Measurements from ENCODE around the gene CELF2.

Gene CELF2

DNA sequence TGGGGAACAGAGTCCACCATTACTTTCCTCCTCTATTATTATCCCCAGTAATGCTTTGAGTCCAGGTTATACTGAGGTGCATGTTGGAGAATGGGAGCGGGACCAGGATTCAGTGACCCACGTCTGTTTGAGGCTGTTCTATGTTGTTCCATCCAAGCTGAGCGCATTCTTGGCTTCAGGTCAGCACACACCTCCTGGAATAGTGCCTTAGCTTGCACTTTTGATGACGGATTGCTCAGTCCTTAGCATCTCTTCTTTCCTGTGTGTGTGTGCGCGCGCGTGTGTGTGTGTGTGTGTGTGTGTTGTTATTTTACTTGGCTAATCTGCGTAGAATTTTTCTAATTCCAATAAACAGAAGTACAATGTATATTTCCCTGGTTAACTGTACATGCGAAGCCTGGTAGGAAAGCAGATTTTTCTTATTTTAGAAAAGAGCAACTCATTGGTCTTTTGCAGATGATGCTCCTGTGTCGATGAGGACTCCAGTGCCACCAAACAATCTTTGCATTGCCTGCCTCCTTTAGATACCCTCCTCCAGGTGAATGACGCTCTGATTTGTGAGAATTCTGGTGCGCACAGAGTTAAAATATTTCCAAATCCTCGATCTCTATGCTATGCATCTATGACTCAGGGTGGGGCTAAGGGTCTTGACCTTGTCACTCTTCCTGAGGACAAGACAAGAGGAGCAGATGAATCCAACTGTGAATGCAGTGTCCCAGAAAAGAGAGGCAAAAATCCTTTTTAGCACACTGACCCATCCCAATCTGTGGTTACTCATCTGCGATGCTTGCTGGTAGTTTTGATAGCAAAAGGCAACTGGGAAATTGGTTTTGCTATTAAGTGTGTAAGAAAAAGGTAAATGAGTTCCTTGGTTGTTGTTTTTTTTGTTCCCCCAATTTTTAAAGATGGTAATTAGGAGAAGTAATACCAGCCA, 13.3 kb upstream of the CELF2 start:
- no peak for DNase-seq

DNA sequence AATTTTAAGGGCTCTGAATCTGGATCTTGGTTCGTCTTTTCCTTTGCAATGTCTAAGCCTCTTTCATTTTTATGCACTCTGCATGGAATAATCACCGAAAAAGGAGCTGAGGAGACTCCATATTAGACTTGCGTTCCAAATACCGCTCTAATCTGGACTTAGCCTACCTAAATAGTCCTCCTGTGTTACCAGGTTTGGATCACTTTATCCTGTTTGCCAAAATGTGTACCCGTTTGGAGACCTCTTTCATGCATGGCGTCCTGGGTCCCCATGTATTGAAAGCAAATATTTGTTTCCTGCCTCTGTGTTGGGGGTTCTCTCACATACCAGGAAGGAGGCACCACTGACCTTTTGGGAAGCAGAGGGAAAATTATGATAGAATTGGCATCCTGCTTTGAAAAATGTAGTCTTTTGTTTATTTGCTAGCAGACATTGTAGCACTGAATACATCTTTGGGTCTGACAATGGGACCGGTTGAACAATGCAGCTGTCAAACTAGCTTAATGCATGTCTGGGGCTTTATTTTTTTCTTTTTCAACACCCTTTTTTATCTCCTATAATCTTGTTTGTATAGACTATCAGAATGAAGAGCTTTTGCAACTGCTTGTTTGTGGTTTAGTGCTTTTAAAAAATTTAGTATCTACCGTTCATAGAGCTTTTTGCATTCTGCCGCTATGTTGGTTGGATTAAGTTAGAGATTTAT, 11.8 kb upstream of the CELF2 start:
- no peak for DNase-seq

DNA sequence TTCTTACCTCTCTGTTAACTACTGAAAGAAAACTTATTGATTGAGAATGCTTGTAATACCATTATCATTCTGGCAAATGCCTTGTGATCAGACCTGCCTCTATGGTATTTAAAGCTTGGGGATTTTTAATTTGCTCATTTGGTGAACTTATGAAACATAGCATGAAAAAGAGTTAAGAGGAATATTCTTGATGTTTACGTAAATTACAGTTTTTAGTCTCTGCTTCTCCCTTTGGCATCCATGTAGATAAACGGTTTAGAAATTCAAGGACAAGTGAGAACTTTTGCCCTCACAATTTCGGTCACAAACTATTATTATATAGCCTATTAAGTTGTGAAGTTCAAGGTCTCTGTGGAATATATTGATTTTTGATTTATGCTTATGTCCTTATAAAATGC, 11.2 kb upstream of the CELF2 start:
- no peak for DNase-seq

DNA sequence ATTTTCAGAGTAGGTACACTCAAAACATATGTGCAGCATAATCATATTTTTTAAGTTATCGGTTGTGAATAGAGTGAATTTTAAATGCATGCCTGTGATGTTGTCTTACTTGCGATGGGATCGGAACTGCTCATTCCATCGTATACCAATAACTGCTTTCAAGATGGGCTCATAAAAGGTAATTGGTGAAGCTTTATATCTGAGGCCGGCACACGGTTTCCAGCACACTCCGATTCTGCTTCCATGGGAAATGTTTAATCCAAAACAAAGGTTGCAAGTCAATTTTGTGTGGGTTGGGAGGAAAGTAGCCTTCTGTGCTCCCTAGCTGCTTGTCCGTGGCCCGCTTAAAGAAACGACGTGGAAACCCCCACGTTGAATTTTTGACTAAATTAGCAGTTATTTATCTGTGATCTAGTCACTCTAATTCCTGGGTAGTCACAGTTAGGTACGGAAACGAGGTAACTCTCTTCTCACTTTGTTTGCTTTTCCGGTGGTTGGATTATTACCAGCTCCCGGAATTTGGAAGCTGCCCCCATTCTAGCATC, 10.1 kb upstream of the CELF2 start:
- no peak for DNase-seq

DNA sequence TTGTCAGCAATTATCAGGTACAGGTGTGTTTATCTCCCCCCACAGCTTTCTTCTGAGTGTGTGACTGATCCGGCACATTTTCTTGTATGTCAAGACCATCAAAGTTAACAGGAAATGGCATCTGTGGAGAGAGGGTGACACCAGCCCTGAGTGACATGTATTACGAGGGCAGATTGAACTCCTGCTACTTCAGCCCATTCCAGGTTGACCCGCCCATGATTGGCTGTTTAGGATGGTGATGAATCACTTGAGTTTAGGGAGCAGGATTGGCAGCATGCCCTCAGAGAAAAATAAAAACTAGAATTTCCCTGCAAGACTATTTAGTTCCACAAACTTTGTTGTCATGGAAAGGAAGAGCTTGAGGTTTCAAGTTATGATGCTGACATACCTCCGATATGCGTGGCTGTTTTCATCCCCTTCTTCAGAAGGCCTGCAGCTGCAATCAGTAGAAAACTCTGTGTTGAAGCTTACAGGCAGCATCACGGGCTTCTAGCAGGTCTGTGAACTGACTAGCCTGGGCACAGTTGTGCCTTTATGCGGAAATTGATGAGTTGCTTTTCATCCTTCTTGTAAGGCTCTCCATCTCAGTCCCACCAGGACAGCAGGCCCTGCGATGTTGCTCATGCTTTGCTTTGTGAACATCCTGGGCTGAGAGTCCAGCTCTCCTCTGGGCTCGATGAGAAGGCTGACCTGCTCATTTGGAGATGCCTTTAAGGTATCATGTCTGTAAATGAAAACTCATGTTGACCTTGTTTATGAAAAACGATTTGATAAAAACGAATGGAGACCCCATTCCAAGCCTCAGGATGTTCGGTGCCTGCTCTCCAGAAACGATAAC, 8.0 kb upstream of the CELF2 start:
- DNase-seq = no peak

DNA sequence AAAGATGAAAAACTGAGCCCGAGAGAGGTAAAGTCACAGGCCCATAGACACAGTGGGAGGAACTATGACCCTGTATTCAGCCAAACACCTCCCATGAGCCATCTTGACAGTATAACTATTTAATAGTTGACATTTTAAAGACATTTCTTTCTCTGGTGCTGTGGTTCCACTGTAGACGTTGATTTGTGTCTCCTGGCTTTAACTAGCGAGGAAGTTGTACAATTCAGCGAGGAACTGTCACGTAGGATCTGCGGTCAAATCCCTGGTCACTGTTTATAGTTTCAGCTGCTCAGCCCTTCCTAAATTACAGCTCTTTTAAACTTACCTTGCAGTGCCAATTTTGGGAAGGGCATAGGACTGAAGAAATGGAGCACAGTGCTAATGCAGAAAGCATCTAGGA, 7.1 kb upstream of the CELF2 start:
- no peak for DNase-seq

DNA sequence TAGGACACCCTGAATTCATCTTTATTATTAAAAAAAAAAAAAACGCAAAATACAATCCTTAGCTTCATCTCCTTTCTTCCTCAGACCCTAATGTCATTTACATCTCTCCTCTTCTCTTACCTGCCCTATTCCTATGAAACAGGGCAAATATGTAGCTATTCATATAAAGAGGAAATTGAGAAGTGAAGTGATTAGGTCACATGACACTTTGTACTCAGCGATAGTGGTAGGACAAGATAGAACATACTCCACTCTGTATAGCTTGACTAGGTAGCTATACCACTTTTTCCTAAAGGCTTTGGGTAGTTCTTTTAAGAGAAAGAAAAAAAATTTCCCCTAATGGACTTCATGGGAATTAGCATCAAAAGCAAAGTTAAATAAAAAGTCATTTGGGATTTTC, 6.2 kb upstream of the CELF2 start:
- no peak for DNase-seq

DNA sequence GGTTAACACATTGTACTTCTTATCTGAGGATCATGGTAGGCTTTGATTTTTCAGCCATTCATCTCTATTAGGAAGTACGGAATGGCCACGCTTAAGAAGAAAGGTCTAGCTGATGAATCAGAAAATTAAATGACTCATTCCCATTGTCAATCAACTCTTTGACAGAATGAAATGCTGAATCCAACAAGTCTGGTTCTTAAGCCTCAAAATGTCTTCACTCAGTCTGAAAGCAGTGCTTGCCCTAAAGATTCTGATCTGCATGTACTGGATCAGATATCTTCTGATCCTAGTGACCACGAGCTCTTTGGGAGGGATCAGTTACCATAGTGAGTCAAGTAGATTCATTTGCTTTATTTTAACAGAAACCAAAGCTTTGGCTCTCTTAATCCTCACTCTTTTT, 5.7 kb upstream of the CELF2 start:
- DNase-seq = peak; percentile 48

DNA sequence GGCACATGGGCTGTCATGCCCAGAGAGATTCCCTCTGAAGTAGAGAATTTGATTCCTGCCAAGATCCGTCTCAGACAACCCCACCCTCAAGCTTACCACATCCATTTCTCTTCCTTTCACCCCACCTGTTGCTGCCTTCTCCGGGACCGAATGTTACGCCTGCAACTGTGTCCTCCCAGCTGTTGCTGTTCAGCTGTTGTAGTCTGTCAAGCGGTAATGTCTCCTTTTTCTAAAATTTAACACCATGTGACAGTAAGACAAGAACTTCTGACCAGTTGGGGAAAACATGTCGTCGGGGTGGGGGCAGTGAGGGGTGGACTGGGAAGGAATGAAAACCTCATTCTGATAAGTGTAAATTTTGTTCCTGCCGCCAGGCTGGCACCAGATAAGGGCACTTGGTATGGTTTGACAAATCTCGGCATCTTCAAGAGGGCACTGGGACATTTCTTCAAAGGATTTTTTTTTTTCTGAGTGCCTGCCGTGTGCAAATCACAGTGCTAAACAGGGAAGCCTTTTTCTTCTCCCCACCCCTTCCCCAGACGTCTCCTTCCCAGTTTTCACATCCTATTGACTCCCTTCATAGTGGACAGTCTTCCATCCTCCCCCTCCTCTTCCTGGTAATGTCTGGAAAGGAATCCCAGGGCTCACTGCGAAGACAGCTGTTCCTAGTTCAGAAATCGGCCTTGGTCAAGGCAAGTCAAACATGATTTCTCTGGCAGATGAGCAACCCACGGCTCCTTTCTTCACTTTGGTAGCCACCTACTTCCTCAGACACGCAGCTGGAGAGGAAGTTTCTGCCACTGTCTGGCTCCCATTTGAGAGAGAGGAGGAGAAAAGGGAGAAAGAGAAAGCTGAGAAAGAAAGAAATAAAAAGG, 5.0 kb upstream of the CELF2 start:
- DNase-seq = peak; percentile 77

DNA sequence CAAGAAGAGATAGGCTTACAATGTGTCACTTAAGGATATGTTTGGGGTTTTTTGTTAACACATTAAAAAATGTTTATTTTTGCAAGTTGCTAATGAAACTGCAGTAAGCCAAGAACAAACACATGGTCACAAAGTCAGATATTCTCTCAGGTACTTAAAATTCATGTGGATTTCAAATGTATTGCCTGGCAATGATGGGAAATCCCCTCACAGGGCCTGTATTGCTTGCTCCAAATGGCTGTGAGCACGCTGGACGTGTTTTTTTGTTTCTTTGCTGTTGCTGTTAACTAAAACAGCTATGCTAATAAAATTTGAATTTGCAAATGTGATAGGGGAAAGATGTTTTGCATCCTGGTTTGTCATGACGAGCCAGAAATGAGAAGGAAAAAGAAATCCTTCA, 3.8 kb upstream of the CELF2 start:
- no peak for DNase-seq

DNA sequence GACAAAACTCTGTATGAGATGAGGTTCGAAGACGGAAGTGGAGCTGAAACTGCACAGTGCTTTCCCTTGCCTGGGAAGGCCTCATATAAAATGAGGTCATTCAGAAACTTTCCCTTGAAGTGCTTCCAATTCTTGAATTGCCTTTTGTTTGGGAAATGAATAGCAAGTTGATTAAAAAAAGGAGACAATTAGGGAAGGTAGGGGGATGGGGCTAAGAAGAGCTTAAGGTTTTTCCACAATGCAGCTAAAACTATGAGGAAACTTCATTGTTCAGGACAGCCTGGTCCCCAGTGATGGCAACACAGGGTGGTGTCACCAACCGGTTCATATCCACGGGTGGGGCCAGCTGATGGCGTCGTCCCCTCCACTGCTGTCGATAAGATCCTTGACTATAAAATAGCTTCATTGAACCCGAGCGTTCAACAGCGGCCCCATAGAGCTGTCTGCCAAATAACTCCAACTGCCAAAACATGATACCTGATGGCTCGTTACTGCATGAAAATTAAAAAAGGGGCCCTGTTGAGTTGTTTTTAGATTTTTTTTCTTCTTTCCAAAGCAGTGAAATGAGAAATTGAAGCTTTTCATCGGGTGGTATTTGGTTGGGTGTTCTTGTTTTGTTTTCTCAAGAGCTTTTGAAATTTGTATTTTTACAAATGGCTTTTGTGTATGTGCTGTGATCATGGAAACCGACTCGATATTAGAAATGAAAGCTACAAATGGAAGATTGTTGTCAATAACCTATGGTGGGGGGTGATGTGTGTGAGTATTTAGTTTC, 2.8 kb upstream of the CELF2 start:
- peak; percentile 77 for DNase-seq

DNA sequence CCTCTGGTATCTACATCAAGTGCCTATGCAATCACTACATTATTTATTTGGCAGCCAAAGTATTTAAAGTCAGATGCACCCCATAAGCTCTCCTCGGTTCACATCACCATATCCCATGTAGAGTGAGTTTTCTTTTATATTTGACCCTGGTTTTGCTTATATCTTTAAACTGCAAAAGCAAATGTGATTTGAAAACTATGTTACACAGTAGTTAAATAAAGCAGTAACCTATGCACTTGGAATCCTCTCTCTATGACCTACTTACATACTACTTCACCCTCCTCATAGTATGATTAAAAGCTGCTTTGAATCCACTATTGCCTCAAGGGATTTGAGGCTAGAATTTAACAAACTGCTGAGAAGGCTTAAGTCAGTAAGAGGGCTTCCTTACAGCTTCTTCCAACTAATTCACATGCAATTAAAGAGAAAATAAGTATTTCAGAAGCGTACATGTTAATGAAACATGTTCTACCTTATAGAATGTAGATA, 2.2 kb upstream of the CELF2 start:
- DNase-seq = peak; percentile 50

DNA sequence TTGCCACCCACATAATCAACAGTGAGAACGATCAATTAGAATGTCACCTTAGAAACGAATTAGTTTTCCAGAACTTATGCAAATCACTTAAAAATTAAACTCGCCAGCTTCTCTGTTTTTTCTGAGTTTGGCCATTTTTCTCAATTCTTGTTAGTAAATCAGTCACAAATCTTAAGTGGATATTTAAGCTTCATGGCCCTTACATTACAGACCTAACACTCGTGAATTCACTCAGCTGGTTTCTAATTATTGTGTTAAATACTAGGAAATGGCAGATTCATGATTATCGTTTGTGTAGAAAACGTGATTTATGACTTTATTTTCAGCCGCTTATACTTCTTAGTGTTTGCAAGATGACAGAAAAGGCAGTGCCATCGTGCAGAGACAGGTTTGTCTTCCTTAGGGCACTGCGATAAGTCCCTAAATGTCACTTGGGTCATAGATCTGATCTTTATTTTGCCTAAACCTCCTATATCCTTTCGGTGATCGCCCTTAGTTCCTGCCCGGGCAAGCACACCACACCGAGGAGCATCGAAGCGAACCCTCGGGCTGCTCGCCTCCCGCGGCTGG, 587 bp upstream of the CELF2 start:
- no peak for DNase-seq

DNA sequence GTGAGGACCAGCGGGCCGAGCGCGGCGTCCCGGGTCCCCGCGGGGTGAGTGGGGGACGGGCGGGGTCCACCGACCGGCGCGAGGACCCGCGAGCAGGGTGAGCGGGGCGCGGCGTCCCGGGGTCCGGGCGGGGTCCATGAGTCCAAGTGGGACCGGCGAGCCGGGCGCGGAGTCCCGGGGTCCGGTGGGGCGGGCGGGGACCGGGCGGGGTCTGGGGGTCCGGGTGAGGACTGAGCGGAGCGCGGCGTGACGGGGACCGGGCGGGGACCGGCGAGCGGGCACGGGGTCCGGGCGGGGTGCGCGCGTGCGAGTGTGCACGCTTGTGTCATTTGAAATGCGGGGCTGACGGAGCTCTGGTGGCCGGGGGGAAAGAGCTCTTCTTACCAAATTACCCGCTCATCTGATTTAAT, 765 bp downstream of the CELF2 start:
- peak; percentile 74 for DNase-seq

DNA sequence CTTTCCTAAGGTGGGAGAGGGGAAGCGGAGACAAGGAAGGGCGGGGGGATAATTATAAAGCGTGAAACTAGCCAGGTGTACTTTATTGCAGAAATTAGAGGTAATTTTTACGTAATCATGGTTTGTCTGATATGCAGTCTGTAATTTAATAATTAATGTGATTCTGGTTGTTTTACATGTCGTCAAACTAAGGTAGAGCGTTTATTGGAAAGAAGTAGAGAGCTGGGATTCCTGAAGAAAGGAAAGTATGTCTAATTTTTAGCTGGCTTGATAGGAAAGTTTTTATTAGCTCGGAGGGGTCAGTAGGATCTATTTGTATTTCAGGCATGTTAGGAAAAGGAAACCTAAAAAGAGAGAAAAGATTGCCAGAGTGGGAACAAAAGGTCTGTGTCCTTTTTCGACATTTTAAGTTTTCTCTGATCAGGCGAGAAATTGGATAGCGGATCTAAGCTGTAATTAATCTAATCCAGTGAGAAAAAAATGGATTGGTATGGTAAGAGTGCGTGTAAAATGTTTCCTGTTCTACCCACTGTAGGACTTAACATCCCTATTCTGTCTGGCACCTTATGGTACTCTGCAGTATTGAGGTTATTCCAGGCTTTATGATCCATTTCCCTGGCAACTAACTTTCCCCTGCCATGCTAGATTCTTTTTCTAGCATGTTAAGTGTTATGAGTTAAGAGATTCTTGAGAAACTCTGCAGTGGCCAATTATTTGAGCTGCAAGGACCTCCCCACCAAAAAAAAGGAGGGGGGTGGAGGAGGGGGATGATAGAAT, 1.4 kb downstream of the CELF2 start:
- no peak for DNase-seq

DNA sequence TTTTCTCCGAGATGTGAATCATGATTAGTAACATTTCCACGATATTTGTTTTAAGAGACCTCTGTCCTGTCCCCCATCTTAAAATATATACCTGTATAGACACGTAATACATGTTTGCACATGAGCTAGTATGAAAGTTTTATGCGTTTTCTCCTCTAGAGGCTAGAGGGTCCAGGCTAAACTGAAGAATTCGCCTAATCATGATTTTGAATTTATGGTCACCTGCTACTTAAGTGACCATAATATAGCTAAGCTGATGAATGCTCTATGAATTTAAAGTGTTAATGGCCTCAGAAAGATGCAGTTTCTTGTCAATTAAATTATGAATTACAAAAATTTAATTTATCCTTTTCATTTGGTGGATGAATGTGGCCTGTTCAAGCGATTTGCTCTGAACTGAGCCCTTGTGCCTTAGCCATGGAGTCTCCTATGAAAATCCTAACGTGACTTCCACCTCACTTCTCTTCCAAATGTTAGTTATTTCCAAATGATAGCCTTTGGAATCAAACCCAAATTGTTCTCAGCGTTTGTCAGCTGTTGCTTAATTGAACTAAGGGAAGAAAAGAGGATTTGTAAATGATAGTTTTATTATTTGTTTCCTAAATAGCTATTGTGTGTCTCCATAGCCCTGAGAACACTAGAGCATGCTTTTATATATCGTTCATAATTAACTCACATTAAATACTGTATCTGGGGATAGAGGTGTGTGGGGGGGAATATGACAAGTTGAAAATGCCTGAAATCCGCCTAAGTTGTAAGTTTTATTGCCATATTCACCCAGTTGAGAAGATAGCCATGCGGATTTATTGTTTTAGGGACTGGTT, 2.3 kb downstream of the CELF2 start:
- no peak for DNase-seq

DNA sequence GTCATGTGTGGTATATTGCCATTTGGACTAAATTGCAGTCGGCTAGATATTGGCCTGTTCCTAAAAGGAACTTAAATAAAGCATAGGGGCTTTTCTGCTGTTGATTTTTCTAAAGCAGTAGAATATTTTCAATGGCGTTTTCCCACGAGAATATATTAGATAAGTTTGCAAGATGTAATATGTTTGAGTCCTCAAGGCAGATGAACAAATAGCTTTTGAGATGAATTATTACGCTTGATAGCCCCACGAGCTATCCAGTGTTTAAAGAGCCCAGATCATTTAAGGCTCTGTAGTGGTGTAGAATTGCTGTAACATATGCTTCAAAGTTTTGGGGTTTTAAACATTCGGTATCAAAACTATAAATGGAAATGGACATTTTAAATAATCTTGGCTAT, 2.9 kb downstream of the CELF2 start:
- DNase-seq = peak; percentile 77

DNA sequence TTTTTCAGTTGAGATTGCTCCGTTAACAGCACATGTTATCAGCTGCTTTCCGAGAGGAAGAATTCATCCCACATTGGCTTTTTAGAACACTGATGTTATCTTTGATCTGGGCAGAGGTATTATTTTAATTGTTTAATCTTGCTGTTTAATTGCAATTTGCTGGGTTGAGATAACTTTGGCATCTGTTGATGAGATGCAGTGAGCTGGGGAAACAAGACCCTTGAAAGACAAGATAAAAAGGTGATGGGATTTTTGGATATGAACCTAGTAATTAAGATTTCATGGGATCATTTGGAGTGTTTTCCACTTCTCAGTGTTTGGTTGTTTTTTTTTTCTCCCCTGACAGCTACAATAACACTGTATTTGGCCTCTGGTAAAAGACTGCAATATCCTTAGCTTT, 4.5 kb downstream of the CELF2 start:
- DNase-seq = no peak

All from eye (tissue), 1 donor.